ENCODE data around the gene EPHA6. TPM values are rescaled to one million over a fixed set of nuclear protein-coding genes. Genes with fewer than 3 reads are reported as not detected.

EPHA6 gene
- total RNA-seq, 1 donor from 2014 or later = 1.2 TPM

DNA sequence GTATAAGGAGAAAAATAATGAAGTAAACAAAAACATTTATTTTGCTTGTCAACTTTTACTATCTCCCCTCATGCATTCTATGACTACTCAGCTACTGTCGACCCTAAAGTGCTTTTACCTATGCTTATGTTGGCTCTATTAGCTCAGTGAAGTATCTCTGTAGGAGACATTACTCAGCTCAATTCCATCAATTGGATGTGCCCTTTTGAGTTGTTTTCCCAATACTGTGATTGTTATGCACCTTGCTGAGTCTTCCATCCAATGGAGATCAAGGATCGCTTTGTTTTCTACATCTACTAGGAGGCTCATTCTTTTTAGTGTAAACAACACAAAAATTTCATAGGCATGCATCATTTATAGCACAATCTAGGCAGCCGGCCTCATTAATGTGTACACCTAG is 546.4 kb downstream of the EPHA6 start:
- H3K36me3 ChIP-seq = no peaks in the 10 kb centered on the region
- no peaks in the 10 kb centered on the region for H3K9me3 ChIP-seq
- H3K27me3 ChIP-seq = no peaks in the 10 kb centered on the region
- no peak for DNase-seq (ENCODE audit: extremely low spot score in 2 of 2)
- no peaks in the 10 kb centered on the region for H3K4me1 ChIP-seq
- H3K27ac ChIP-seq = no peak overlapping the region
- intact Hi-C loops (cut with DNase I) = no loop called here
- TF ChIP-seq, protein P1, sequence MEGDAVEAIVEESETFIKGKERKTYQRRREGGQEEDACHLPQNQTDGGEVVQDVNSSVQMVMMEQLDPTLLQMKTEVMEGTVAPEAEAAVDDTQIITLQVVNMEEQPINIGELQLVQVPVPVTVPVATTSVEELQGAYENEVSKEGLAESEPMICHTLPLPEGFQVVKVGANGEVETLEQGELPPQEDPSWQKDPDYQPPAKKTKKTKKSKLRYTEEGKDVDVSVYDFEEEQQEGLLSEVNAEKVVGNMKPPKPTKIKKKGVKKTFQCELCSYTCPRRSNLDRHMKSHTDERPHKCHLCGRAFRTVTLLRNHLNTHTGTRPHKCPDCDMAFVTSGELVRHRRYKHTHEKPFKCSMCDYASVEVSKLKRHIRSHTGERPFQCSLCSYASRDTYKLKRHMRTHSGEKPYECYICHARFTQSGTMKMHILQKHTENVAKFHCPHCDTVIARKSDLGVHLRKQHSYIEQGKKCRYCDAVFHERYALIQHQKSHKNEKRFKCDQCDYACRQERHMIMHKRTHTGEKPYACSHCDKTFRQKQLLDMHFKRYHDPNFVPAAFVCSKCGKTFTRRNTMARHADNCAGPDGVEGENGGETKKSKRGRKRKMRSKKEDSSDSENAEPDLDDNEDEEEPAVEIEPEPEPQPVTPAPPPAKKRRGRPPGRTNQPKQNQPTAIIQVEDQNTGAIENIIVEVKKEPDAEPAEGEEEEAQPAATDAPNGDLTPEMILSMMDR (IDR thresholded peaks at IDR 0.05) = no peak
- TF ChIP-seq POLR2A (IDR thresholded peaks at IDR 0.05) = no peak
- no peak for TF ChIP-seq POLR2AphosphoS5 (IDR thresholded peaks at IDR 0.05; ENCODE audit: insufficient read depth in 1 of 2, low read depth in 1 of 2)
- H3K4me3 ChIP-seq = no peak overlapping the region

GRCh38 chr3:97384583-97384982 is 570.2 kb downstream of the EPHA6 start:
- Histone ChIP-seq H3K27ac (no peak overlapping the region), H3K4me1 (no peaks in the 10 kb centered on the region), H3K4me3 (no peak overlapping the region), H3K9me3 (no peaks in the 10 kb centered on the region), H3K36me3 (no peaks in the 10 kb centered on the region), H3K27me3 (no peaks in the 10 kb centered on the region)
- TF ChIP-seq POLR2AphosphoS5 (IDR thresholded peaks at IDR 0.05; ENCODE audit: insufficient read depth in 1 of 2, low read depth in 1 of 2) = no peak
- TF ChIP-seq, protein P1 (IDR thresholded peaks at IDR 0.05) = no peak
- no peak for TF ChIP-seq POLR2A (IDR thresholded peaks at IDR 0.05)
- intact Hi-C loops (cut with DNase I) = no loop called here
- DNase-seq (ENCODE audit: extremely low spot score in 2 of 2) = no peak

DNA sequence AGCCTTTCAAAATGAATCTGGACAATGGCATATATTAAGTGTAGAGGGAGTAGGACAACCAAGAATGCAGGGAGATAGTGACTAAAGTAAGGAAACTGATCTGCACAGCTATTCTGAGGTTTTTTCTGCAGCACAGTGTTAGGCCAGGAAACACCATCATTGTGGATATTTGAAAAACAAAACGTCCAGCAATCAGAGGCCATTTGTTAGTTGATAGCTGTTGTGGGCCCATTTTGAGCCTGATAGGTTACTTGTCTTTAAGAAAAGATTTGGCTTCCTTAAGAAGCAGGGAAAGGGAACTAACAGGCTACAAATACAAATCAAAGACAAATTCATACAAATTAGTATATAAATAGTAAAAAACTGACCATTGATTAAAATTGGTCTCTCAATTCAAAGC is 574.4 kb downstream of the EPHA6 start:
- Histone ChIP-seq H3K27me3 (no peaks in the 10 kb centered on the region), H3K36me3 (no peaks in the 10 kb centered on the region), H3K27ac (no peak overlapping the region), H3K4me3 (no peak overlapping the region), H3K9me3 (no peaks in the 10 kb centered on the region), H3K4me1 (no peaks in the 10 kb centered on the region)
- TF ChIP-seq POLR2A (IDR thresholded peaks at IDR 0.05) (no peak), POLR2AphosphoS5 (IDR thresholded peaks at IDR 0.05; ENCODE audit: insufficient read depth in 1 of 2, low read depth in 1 of 2) (no peak)
- TF ChIP-seq, protein P1 (IDR thresholded peaks at IDR 0.05) = no peak
- intact Hi-C loops (cut with DNase I) = no loop called here
- DNase-seq (ENCODE audit: extremely low spot score in 2 of 2) = no peak

DNA sequence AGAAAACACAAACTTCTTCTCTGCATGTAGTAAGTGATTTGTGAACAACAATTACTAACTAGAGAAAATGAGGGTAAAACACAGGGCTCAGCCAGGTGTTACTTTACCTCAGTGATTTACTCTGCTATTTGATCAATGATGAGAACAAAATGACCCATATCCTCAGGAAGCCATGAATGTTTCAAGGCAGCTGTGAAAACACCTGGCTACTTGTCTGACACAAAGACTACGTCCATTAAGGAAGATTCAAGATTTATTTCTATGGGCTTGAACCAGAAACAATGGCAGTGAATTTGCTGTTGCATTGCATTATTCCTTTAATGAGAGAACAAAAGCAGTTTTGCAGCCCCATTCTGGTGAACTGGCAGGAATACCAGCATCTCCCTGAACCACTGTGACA is 575.5 kb downstream of the EPHA6 start:
- Histone ChIP-seq H3K36me3 (no peaks in the 10 kb centered on the region), H3K4me1 (no peaks in the 10 kb centered on the region), H3K27me3 (no peaks in the 10 kb centered on the region), H3K9me3 (no peaks in the 10 kb centered on the region), H3K4me3 (no peak overlapping the region), H3K27ac (no peak overlapping the region)
- no peak for DNase-seq (ENCODE audit: extremely low spot score in 2 of 2)
- TF ChIP-seq POLR2AphosphoS5 (IDR thresholded peaks at IDR 0.05; ENCODE audit: insufficient read depth in 1 of 2, low read depth in 1 of 2) (no peak), POLR2A (IDR thresholded peaks at IDR 0.05) (no peak)
- TF ChIP-seq, protein P1 (IDR thresholded peaks at IDR 0.05) = no peak
- intact Hi-C loops (cut with DNase I) = no loop called here

- DNase-seq (ENCODE audit: extremely low spot score in 2 of 2) = no peak
- TF ChIP-seq, protein P1 (IDR thresholded peaks at IDR 0.05) = no peak
- H3K36me3 ChIP-seq = no peaks in the 10 kb centered on the region
- H3K9me3 ChIP-seq = no peaks in the 10 kb centered on the region
- no peaks in the 10 kb centered on the region for H3K4me1 ChIP-seq
- H3K4me3 ChIP-seq = no peak overlapping the region
- intact Hi-C loops (cut with DNase I) = no loop called here
- no peak overlapping the region for H3K27ac ChIP-seq
- no peaks in the 10 kb centered on the region for H3K27me3 ChIP-seq
Observed at GRCh38 chr3:97391167-97391566, 576.8 kb downstream of the EPHA6 start.
